NCI-H2029 treated with DMSO at 0.1 percent for 48 hours (cell line): ENCODE data around the gene CELSR1.
"Not testable (repeated sequence)": the region's sequence is repeated elsewhere in the genome, so short reads cannot be mapped to it uniquely, and the experiment has no call there.

Source experiments
- DNase-seq: peaks from one replicate; lab custom pipeline; 2025; lab: John Stamatoyannopoulos, UW

Gene CELSR1

DNA sequence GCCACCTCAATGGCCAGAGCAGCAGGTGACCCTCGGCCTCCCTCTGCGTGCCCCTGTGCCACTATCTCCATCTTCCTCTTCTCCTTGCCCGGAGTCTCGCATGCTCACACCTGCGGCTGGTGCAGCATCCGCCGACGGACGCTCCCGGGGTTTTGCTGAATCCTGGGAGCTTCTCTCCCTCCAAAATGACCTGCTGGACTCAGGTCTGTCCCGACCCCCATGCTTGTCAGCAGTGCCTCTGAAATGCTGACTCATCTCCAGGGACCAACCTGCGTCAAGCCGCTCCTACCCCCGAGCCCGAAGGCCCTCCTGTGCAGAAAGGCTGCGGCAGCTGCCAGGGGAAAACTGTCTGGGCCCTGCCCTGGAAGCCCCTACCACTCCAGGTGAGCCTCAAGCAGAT lies 58.4 kb downstream of the CELSR1 start:
- DNase-seq: no peak

DNA sequence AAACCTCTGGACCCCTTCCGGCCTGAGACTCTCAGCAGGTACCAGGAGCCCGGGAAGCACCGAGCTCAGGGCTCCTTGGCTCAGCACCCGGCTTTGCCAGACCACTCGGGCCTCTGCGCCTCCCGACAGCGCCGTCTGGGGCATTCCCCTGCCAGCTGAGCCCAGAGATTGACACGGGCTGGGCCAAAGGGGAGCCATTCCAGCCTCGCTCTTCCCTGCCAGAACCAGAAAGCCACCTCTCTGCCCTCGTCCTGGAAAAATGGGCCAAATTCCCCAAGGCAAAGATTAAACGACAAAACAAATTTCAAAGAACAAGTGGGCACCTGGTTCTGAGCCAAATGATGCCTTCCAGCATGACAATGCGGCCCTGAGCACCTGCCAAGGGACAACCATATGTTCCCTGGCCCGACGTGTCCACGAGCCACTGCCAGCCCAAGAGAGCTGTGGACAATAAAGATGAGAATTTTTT lies 59.3 kb downstream of the CELSR1 start:
- DNase-seq: no peak

DNA sequence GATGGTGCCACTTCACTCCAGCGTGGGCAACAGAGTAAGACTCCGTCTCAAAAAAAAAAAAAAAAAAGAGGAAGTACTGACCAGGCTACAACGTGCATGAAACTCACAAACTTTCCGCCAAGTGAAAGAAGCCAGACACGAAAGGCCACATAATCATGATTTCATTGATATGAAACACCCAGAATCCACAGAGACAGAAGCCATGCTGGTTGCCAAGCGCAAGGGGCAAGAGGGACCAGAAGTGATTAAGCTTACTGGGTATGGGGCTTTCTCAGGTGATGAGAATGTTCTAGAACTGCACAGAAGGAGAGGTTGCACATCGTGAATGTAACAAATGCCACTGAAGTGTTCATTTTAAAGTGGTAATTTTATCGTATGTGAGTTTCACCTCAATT lies 60.9 kb downstream of the CELSR1 start:
- DNase-seq: no peak

DNA sequence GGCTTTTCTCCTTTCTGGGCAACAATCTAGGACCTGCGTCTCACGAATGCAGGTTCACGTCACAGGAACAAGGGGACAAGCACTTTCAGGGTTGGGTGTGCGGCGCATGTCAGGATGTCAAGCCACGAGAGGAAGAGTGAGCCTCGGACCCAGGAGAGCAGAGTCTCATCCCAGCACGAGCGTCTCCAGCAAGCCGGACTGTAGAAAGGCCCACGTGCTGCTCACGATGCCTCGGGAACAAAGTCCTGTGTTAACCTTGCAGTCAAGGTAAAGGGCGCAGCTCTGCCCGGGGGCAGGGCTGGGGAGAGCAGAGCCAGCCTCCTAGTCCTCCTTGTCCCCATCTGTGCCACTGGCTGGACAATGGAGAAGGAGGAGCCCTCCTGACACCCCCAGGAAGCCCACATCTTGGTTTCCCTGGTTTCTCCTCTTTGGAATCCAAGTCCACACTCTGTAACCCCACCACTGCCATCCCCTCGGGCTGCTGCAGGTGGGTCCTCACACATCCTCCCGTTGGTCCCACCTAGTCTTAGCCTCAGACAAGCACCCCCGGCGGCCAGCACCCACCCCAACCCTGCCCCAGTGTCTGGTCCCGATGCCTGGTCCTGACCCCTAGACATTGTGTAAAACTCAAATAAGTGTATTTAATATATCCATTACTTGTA lies 63.4 kb downstream of the CELSR1 start:
- no peak for DNase-seq

DNA sequence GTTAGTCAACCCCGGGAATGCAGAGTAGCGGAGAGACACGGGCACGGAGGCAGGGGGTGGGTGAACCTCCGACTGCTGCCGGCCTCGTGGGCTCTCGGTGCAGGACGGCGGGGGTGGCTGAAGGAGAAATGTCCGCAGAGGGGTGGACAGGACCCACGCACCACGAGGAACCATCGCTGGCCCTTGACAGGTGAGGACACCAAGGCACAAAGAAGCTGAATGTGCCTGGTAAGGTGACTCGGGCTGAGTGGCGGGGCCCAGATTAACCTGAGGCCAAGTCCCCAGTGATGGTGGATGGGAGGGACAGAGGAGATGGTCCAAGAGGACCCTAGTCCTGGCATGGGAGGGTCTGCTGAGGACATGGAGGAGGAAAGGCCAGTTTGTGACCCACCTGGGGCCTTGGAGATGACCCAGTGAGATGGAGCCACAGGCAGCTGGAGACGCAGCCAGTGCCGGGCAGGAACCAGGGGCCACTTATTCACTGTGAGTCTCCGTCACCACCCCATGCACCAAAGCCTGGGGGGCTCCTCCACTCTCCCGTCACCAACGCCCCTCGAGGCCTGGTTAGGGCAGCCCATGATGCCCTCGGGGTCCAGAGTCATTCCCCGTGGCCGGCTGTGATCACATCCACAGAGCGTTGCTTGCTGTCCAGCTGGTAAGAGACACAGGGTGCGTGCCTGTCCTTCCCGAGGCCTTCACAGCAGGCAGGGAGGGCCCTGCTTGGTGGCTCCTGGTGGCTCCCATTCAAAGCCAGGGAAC lies 64.2 kb downstream of the CELSR1 start:
- DNase-seq: no peak

DNA sequence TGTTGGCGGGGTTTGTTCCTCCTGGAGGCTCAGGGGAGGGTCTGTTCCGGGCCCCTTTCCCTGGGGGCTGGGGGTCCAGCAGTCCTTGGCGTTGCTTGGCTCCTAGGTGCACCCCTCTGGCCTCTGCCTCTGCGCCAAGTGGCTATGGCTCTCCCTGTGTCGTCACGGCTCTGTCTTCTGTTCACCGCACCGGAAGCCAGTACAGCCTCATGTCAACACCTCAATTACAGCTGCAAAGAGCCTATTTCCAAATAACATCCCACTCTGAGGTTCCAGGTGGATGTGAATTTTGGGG lies 64.8 kb downstream of the CELSR1 start:
- no peak for DNase-seq

DNA sequence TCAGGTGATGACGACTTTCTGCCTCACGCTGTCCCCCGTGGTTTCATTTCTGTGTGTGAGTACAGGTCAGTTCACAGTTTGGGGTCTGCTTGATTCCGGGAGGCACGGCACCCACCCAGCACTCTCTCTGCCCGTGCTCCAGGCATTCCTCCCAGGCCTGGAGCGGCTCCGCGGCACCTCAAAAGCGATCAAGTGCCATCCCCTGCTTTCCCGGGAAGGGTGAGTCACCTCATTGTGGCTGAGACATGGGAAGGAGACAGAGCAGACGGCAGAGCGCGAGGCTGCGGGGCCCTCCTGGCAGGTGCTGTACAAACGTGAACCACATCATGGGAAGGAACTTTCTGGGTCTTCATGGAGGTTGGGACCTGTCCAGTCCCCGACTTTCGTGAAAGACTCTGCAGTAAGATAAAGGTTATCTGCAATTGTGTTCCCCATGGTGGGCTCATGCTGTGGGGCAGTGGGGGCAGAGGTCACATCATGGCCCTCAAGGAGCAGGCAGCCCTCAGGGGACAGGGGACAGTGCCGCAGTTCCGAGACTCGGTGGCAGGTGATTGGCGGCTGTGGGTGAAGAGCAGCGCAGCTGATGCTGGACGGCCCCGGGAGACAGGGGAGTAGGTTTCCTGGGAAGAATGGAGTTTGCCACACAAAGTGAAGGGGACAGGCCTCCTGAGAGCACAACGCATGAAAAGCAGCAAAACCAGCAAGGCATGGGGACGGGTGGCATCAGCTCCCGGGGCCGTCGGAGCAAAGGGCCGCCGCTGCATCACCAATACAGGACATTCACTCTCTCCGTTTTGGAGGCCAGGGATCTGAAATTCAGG lies 65.3 kb downstream of the CELSR1 start:
- DNase-seq: no peak

DNA sequence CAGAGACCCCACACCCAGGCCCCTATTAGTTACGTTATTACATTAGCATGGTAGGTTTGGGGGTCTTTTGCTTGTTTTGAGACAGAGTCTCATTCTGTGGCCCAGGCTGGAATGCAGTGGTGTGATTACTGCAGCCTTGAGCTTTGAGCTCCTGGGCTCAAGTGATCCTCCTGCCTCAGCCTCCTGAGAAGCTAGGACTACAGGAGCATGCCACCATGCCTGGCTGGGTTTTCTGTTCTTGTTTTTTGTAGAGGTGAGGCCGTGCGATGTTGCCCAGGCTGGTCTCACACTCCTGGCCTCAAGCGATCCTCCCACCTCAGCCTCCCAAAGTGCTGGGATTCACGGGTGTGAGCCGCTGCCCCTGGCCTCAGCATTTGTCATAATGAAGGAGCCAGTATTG lies 66.1 kb downstream of the CELSR1 start:
- not testable (repeated sequence) for DNase-seq

DNA sequence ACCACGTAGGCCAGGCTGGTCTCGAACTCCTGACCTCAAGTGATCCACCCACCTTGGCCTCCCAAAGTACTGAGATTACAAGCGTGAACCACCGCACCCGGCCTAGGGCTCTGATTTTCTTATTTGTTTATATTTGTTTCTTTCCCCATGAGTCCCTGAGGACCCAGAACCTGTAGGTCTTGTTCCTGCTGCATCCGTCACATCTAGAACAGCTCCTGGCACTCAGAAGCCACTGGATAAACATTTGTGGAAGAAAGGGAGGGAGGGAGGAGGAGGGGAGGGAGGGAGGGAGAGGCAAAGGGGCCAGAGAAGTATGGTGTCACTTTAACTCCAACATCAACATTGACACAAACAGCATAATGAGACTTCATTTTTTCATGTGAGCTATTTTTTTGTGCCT lies 67.7 kb downstream of the CELSR1 start:
- no peak for DNase-seq

DNA sequence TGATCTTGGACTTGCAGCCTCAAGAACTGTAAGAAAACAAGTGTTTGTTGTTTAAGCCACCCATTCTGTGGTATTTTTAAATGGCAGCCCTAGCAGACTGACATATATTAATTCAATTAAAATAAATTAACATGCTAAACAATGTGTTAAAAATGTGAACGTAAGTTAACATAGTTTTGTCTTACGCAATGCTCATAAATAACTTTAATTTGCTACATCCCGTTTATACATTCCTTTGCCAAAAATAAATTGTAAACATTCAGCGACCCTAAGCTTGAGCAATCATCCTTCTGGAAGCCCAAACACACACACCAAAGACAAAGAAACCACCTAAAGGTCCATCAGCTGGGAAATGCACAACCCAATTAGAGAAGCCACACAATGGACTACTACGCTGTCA lies 70.4 kb downstream of the CELSR1 start:
- no peak for DNase-seq

DNA sequence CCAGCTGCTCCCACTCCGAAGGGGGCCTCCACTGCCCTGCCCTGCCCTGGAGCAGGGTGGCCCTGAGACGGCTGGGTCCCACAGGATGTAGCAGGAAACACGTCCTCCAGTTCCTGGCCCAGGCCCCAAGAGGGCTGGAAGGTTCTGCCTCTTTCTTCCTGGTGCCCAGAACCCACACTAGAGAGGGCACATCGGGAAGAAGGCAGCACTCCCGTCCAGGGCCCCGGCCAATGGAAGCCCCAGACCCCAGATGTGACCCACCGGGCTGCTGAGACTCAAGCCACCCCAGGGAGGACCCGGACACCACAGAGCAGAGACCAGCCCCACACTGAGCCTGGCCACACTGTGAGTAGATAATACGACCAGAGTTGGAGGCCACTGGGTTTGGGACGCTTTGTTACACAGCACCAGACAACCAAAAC lies 71.2 kb downstream of the CELSR1 start:
- no peak for DNase-seq

DNA sequence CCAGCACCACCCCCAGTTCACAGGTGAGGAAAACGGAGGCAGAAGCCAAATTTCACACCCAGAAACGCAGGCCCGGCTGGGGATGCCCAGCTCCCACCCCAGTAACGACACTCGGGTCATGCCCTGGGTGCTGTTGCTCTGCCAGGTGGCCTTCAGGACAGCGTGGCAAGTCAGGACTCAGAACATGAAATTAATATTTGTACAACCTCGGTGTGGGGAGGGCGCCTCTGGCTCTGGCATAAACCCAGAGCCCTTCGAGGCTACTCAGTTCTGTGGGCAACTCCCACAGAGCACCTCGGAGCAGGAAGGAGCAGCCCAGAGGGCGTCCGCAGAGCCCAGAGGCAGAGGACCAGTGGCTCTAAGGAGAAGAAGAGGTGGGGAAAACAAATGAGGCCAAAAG lies 71.6 kb downstream of the CELSR1 start:
- DNase-seq: no peak

DNA sequence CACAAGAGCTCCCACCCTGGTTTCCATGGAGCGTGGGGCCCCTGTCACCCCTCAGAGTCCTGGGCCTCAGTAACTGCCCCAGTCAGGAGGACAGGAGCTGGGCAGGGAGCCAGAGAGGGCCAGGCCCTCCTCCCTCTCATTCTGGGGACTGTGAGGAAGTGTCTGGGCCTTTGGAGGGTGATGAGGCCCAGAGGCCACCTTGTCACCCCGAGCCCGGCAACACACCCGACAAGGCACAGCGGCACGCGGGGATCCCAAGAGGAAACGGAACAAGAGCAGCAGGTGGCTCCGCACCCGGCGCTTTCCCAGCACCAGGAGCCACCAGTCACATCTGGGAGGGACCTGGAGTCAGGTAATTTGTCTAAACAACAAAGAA lies 72.1 kb downstream of the CELSR1 start:
- DNase-seq: no peak

DNA sequence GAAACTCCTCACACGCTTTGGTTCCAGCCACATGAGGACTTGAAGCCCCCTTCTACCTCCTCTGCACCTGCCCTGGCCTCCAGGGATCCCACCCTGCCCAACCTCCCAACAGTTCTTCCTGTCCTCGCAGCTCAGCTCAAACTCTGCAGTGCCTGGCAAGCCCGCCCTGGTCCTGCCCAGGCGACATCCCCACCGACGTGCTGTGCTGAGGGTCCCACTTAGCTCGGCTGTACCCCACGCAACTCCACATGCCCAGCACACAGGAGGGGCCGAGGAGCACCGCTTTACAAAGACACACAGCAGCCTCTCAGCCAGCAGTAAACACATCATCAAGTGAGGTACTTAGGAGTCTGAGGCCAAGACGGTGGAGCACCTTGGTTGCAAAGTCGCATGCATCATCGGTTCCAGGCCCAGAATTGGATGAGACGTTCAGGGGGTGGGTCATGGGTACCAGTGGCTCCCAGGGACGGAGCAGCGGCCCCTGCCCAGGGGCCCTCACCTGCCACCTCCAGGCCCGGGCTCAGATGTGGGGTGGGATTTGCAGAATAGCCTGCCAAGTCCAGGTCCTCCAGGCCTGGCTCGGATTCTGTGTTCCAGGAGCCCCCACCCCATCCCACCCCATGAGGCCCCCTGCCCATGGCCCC lies 72.6 kb downstream of the CELSR1 start:
- no peak for DNase-seq

DNA sequence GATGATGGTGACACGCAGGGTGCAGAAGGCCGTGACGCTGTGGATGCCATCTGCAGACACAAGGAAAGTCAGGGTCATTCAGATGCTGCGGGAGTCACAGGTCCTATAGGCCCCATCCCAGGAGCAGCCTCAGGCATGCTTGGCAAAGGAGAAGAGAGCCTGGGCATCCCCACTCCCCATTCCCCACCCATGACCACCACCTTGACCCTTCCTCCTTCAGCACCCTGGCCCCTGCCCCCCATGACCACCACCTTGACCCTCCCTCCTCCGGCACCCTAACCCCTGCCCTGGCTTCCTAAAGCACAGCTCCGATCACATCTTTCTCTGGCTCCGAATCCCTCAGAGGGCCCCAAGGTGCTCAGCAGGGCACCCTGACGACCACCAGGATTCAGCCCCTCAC lies 73.1 kb downstream of the CELSR1 start:
- no peak for DNase-seq

DNA sequence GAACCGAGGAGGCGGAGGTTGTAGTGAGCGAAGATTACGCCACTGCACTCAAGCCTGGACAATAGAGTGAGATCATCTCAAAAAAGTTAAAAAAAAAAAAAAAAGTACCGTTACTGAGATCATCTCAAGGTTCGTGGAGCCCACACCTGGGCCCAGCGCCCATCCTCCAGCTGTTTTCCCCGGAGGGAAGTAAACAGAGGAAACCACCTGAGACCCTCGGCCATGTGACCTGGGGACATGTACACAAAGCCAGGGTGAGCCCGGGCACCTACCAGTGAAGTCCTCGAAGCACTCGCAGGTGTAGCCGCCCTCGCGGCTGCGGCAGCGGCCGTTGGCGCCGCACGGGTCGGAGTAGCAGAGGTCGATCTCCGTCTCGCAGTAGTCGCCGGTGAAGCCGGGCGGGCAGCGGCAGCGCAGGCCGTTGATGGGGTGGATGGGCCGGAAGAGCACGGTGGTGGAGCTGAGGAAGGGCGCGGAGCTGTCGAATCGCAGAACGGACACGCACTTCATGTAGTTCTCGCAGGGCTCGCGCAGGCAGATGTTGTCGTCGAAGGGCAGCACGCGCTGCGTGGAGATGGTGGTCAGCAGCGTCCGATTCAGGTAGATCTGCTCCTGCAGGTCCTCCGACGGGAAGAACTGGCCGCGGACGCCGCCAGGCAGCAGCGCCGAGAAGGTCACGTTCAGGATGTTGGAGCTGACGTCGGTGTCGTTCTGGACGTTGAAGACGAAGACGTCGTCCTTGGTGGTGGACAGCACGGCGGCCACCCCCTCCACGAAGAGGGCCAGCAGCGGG lies 73.8 kb downstream of the CELSR1 start:
- no peak for DNase-seq

DNA sequence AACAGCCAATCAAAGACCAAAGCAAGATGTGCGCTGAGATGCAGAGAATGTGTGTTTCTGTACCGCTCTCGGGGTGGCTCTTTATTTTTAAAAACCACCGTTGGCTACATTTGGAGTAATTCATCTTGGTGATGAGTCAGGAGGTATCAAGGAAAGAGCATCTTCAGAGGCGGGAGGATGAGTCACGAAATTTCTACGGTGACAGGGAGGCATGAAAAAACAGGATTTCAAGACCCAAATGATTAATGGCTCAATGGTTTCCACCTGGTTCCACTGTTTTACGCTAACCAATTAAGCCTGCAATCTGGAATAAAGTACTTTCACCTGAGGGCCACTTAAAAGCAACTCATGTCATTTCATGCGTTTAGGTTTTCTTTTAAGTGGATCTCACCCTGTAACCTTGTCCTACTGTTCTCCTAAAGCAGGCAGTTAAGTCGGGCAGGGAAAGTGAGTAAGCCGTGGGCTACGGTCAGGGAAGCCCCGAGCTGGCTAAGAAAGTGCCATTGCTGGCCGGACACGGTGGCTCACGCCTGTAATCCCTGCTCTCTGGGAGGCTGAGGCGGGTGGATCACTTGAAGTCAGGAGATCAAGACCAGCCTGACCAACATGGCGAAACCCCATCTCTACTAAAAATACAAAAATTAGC lies 74.6 kb downstream of the CELSR1 start:
- DNase-seq: no peak

DNA sequence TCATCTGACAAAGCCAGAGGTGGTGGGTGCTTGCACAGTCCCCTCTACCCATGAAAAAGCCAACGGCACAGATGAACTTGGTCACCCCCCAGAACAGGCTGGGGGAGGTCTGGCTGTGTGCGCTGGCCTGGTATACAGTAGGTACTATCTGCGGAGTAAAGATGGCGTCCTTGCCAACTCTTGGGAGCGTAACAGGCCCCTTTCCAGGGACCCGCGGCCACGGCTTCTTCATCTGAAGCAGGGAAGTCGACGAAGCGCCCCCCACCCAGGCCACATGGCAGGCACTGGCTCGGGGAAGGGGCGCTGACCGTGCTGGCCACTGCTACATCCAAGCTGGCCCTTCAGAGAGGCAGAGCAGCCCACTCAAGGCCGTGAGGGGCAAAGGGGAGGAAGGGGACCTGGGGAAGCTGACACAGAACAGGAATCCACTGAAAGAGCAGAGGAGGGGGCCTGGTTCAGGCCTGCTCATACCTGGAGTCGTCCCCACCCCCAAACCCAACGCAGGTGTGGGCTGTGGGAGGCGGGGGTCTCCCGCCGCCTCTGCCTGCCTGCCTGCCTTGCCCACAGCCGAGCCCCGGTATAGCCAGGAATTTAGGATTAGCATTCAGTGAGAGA lies 75.7 kb downstream of the CELSR1 start:
- DNase-seq: no peak

DNA sequence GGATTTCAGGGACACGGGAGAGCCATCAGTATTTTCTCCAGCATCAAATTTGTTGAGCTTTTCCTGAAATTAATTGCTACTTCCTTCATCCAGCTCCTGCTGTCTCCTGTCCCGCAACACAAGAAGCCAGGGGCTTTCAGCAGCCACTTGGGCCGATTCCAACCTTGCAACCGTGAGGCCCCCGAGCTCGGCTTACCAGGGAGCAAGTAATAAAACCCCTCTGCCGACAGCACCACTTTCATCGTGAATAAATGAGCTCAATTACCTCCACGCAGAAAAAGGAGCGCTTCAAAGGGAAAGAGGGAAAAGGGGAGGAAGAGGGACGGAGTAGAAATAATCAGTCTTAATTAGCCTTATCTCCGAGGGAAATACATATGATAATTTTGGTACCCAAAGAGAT lies 76.6 kb downstream of the CELSR1 start:
- no peak for DNase-seq

DNA sequence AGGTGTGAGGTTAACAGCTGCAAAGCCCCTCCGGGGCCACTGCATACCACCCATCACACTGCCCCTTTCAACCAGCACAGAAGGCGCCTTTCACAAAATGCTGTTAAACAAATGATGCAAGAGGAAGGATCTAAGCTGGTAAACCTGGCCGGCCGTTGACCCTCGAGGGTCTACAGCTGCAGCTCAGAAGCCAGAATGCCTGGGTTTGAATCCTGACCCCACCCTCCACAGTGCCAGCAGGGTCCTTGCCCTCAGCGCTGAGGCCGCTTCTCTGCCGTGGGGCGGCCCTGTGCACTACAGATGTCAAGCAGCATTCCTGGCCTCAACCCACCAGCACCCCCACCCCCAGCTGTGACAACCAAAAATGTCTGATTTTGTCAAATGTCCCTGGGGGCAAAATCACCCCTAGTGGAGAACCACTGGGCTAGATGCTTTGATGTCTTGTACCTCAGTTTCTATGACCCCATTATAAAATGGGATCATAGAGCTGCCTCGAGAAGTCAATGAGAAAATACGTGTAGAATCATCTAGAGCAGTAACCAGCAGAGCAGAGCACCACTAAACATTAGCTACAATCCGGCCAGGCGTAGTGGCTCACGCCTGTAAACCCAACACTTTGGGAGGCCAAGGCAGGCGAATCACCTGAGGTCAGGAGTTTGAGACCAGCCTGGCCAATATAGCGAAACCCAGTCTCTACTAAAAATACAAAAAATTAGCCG lies 77.9 kb downstream of the CELSR1 start:
- no peak for DNase-seq
